K562 (cell line): ENCODE measurements around the gene USH2A. TPM values are rescaled to one million over a fixed set of nuclear protein-coding genes. Genes with fewer than 3 reads are reported as not detected.

ENCODE experiments used
- ATAC-seq: fragments of 200-7000 bp; cut with Tn5 transposase; 3 replicates; pipeline ENCODE4 v1.9.1; 2020; ENCODE audit warnings: moderate library complexity
- BruUV-seq: library from RNA; stranded (reverse); fragments of 400-500 nt; replicated peaks from 2 replicates; lab custom pipeline; 2021; lab: Mats Ljungman, UMichigan
- CTCF ChIA-PET: fragments of 300-600 bp; formaldehyde crosslinking; extraction: SDS; loops from one replicate; lab custom pipeline; 2021; ENCODE audit warnings: low intra/inter-chr PET ratio; lab: Yijun Ruan, JAX
- POLR2A ChIA-PET: fragments of 300-600, 350-650 bp; sonication (Branson Sonifier 250); formaldehyde crosslinking; extraction: SDS; loops from one replicate; lab custom pipeline; 2021; ENCODE audit warnings: antibody characterized with exemption, inconsistent platforms; lab: Yijun Ruan, JAX
- DNase-seq, 4 experiments: peaks; one replicate each; pipeline versions ENCODE4 v3.0.0 to v3.0.0-alpha.2; 2011 to 2018; ENCODE audit warnings: low spot score in 3 of 4, mixed read lengths in 3 of 4; ENCODE audit errors: extremely low read depth in 1 of 4
- FAIRE-seq: peaks from 2 replicates; lab custom pipeline; 2011; peaks lifted over from hg19 to GRCh38; lab: Jason Lieb, UNC
- H2AFZ ChIP-seq: 2 replicates; pipeline ENCODE4 v1.6.0; 2011; ENCODE audit warnings: low read depth, low read length, control low read depth, inconsistent platforms
- H3K27ac ChIP-seq: fragments of 200-600 bp; 3 replicates; pipeline ENCODE4 v1.8.0; 2011; ENCODE audit warnings: low read depth, mild to moderate bottlenecking, control low read depth, inconsistent platforms, low read length, moderate library complexity, mixed read lengths; ENCODE audit errors: extremely low read depth
- H3K27me3 ChIP-seq, 2 experiments: fragments of 300-600 bp in 1 of 2; 2 replicates in 1 of 2; 3 replicates in 1 of 2; pipeline versions ENCODE4 v1.6.0 to v1.8.0; 2011; ENCODE audit warnings: inconsistent platforms in 2 of 2, low read length in 2 of 2, mild to moderate bottlenecking in 1 of 2, mixed read lengths in 1 of 2, moderate library complexity in 1 of 2; ENCODE audit not compliant: control insufficient read depth in 2 of 2, insufficient read depth in 2 of 2
- H3K36me3 ChIP-seq: fragments of 300-600 bp; 3 replicates; pipeline ENCODE4 v1.8.0; 2011; ENCODE audit warnings: mild to moderate bottlenecking, low read length, inconsistent platforms; ENCODE audit not compliant: control insufficient read depth, insufficient read depth
- H3K4me1 ChIP-seq, 2 experiments: fragments of 200-600 bp in 1 of 2; replicated peaks in 1 of 2; 2 replicates in 1 of 2; 3 replicates in 1 of 2; pipeline versions ENCODE4 v1.5.1 to v1.8.0; 2011; ENCODE audit warnings: inconsistent platforms in 2 of 2, low read length in 2 of 2, mild to moderate bottlenecking in 1 of 2, mixed read lengths in 1 of 2, moderate library complexity in 1 of 2; ENCODE audit not compliant: control insufficient read depth in 2 of 2, insufficient read depth in 2 of 2
- H3K4me2 ChIP-seq: 2 replicates; pipeline ENCODE4 v1.6.1; 2011; ENCODE audit warnings: low read length, control low read depth, inconsistent platforms, mixed read lengths; ENCODE audit not compliant: insufficient read depth
- H3K4me3 ChIP-seq: fragments of 200-600 bp; sonication (generic), shearing (Covaris generic); 2 replicates; pipeline ENCODE4 v1.5.1; 2016; ENCODE audit warnings: control low read depth, inconsistent platforms
- H3K79me2 ChIP-seq: fragments of 200-600 bp; 3 replicates; pipeline ENCODE4 v1.8.0; 2011; ENCODE audit warnings: low read length, inconsistent platforms; ENCODE audit not compliant: control insufficient read depth, insufficient read depth
- H3K9ac ChIP-seq, 2 experiments: 2 replicates each; pipeline versions ENCODE4 v1.6.0 to v1.6.1; 2011; ENCODE audit warnings: low read depth in 2 of 2, low read length in 2 of 2, control low read depth in 1 of 2, inconsistent platforms in 1 of 2, mild to moderate bottlenecking in 1 of 2, mixed read lengths in 1 of 2; ENCODE audit not compliant: insufficient read depth in 1 of 2
- H3K9me1 ChIP-seq: one replicate; pipeline ENCODE4 v1.6.0; 2011; ENCODE audit warnings: inconsistent platforms, mild to moderate bottlenecking, low read length, moderate library complexity; ENCODE audit not compliant: control insufficient read depth, insufficient read depth
- H3K9me3 ChIP-seq: replicated peaks from 2 replicates; pipeline ENCODE4 v1.5.1; 2011; ENCODE audit warnings: low read depth, low read length, inconsistent platforms; ENCODE audit not compliant: control insufficient read depth, insufficient read depth
- H4K20me1 ChIP-seq: replicated peaks from 2 replicates; pipeline ENCODE4 v1.6.1; 2011; ENCODE audit warnings: low read length, inconsistent platforms, mixed read lengths; ENCODE audit not compliant: control insufficient read depth, insufficient read depth
- C11orf30 ChIP-seq: fragments of 450-650 bp; IDR thresholded peaks from 2 replicates; pipeline ENCODE4 v1.6.1; 2016; ENCODE audit warnings: low read depth, mild to moderate bottlenecking
- IRF2 ChIP-seq: sonication (generic); formaldehyde crosslinking; IDR thresholded peaks from 2 replicates; pipeline ENCODE4 v1.8.1; 2022; ENCODE audit warnings: mild to moderate bottlenecking, missing genetic modification reagents
- KAT8 ChIP-seq: fragments of 450-650 bp; IDR thresholded peaks from 2 replicates; pipeline ENCODE4 v1.6.1; 2016; ENCODE audit warnings: low read depth, mild to moderate bottlenecking
- MLLT1 ChIP-seq, 2 experiments: fragments of 450-650 bp; IDR thresholded peaks; 2 replicates each; pipeline ENCODE4 v1.6.1; 2016
- NR2F6 ChIP-seq: fragments of 450-650 bp; formaldehyde crosslinking; IDR thresholded peaks from 2 replicates; pipeline ENCODE4 v1.4.0; 2020; ENCODE audit warnings: mild to moderate bottlenecking
- PREB ChIP-seq: sonication (generic); formaldehyde crosslinking; IDR thresholded peaks from 2 replicates; pipeline ENCODE4 v1.8.1; 2023; ENCODE audit warnings: mild to moderate bottlenecking, missing genetic modification reagents
- RAD51 ChIP-seq: fragments of 450-650 bp; IDR thresholded peaks from 2 replicates; pipeline ENCODE4 v1.7.1; 2016; ENCODE audit warnings: low read depth, mild to moderate bottlenecking, borderline replicate concordance
- TAF7 ChIP-seq: fragments of 450-650 bp; IDR thresholded peaks from 2 replicates; pipeline ENCODE4 v1.6.1; 2016; ENCODE audit warnings: missing genetic modification characterization, missing compliant biosample characterization
- TCF3 ChIP-seq: sonication (generic); formaldehyde crosslinking; IDR thresholded peaks from 2 replicates; pipeline ENCODE4 v1.4.0; 2020; ENCODE audit warnings: mild to moderate bottlenecking, missing genetic modification reagents
- WGBS: fragments of 100-300 bp; shearing (Covaris generic); methylation state at CpG from one replicate; pipeline ENCODE4 v1.1.6; 2016; ENCODE audit warnings: low coverage, mixed read lengths; ENCODE audit not compliant: insufficient coverage; ENCODE audit errors: missing lambda C conversion rate; 5-methylcytosine and 5-hydroxymethylcytosine counted together
- in situ Hi-C: fragments of 300-500 bp; cut with MboI; formaldehyde crosslinking; loops from 4 replicates; pipeline ENCODE4 v1.15.0; 2018; ENCODE audit warnings: inconsistent platforms, mixed read lengths
- intact Hi-C: fragments of 100-400 bp; cut with micrococcal nuclease; formaldehyde crosslinking; loops from 2 replicates; pipeline ENCODE4 v1.14.2; 2022
- polyA plus RNA-seq, 8 experiments: library from polyadenylated mRNA; depleted of rRNA in 4 of 8; stranded (reverse) in 5 of 8; unstranded in 3 of 8; fragments of >200 nt; fragmentation: Nextera tagmentation in 2 of 8; fragmentation: Illumina TruSeq in 1 of 8; extraction: Ambion mirVana in 2 of 8; extraction: Trizol in 1 of 8; gene quantifications; 2 replicates each; pipeline versions ENCODE4 v1.2.1 to v1.2.3, GENCODE V29; 2011 to 2014; ENCODE audit warnings: inconsistent platforms in 1 of 8, missing spikeins in 1 of 8
- total RNA-seq, 7 experiments: library from RNA; depleted of rRNA in 6 of 7; stranded (reverse); fragments of >200 nt in 6 of 7; fragmentation: Illumina TruSeq in 2 of 7; extraction: Trizol in 2 of 7; gene quantifications; 2 replicates each; pipeline versions ENCODE4 v1.2.1 to v1.2.3, GENCODE V29; 2011 to 2021; ENCODE audit warnings: low replicate concordance in 1 of 7

The USH2A gene
- total and polyA plus RNA-seq, 9 of the 15 experiments (the other 6 are each of a cell fraction or from before 2014, with no cell fraction given) = under 0.01 TPM; not detected in 7

- WGBS = 0% methylated on average over 3 of the region's 3 CpGs
- no peaks in the 10 kb centered on the region for H3K27me3 ChIP-seq
- H3K4me3 ChIP-seq = no peak overlapping the region
- no peak for ATAC-seq
- no peaks in the 10 kb centered on the region for H4K20me1 ChIP-seq
- no peaks in the 10 kb centered on the region for H3K4me1 ChIP-seq
- BruUV-seq = no TSS peak
- no peaks in the 10 kb centered on the region for H3K36me3 ChIP-seq
- intact Hi-C loops = no loop called here
- H3K9me1 ChIP-seq = no peaks in the 10 kb centered on the region
- no peak overlapping the region for H2AFZ ChIP-seq
- H3K79me2 ChIP-seq = no peaks in the 10 kb centered on the region
- no peak overlapping the region for H3K4me2 ChIP-seq
- ChIA-PET CTCF (no interaction called here), POLR2A (no interaction called here)
- 0 out of 2 replicates have a peak, but pooled peaks cover 3% of the 10 kb centered on the region for H3K9me3 ChIP-seq
- FAIRE-seq = no peak
- no peak overlapping the region for H3K27ac ChIP-seq
- in situ Hi-C loops = no loop called here
- no peak overlapping the region for H3K9ac ChIP-seq
- no peak for DNase-seq
- TF ChIP-seq IRF2 (CRISPR knock-in tag) (no peak), NR2F6 (CRISPR knock-in tag) (no peak), C11orf30 (no peak), MLLT1 (IDR thresholded peaks at IDR 0.05) (no peak), RAD51 (no peak), TAF7 (tag) (no peak), TCF3 (no peak), KAT8 (no peak), PREB (CRISPR knock-in tag) (no peak)
Measured at GRCh38 chr1:216314379-216315095, 108.7 kb downstream of the USH2A start.
